ENCODE results near the gene SLC12A7. TPM values are rescaled to one million over a fixed set of nuclear protein-coding genes. Genes with fewer than 3 reads are reported as not detected.

SLC12A7 gene
- total RNA-seq, 4 donors from 2014 or later, result 10.6 to 32.2 (median 18.1) TPM

GRCh38 chr5:1152156-1152555 lies 40.3 kb upstream of the SLC12A7 start:
- H3K4me3 ChIP-seq (ENCODE audit: low read depth, poor library complexity, severe bottlenecking), result no peak overlapping the region
- intact Hi-C loops (cut with DNase I; ENCODE audit: low total_unique reads), result no loop called here
- TF ChIP-seq CTCF (IDR thresholded peaks at IDR 0.05) (no peak), POLR2A (IDR thresholded peaks at IDR 0.05) (no peak)
- no peak for DNase-seq (ENCODE audit: low spot score in 2 of 2)
- WGBS, 2 donors, result 37 to 42% methylated on average over 9 to 10 of the region's 10 CpGs

- WGBS, 2 donors, result 80 to 91% methylated on average over 4 to 9 of the region's 10 CpGs
- intact Hi-C loops (cut with DNase I; ENCODE audit: low total_unique reads), result no loop called here
- H3K4me3 ChIP-seq (ENCODE audit: low read depth, poor library complexity, severe bottlenecking), result no peak overlapping the region
- TF ChIP-seq POLR2A (IDR thresholded peaks at IDR 0.05) (no peak), CTCF (IDR thresholded peaks at IDR 0.05) (no peak)
- DNase-seq (ENCODE audit: low spot score in 2 of 2), result no peak
Observed at GRCh38 chr5:1151316-1151715, 39.5 kb upstream of the SLC12A7 start.

GRCh38 chr5:1150866-1151265 lies 39.0 kb upstream of the SLC12A7 start:
- intact Hi-C loops (cut with DNase I; ENCODE audit: low total_unique reads), result no loop called here
- H3K4me3 ChIP-seq (ENCODE audit: low read depth, poor library complexity, severe bottlenecking), result no peak overlapping the region
- 74 to 82% methylated on average over 5 to 6 of the region's 10 CpGs for WGBS, 2 donors
- no peak for DNase-seq (ENCODE audit: low spot score in 2 of 2)
- no peak for TF ChIP-seq CTCF (IDR thresholded peaks at IDR 0.05)
- no peak for TF ChIP-seq POLR2A (IDR thresholded peaks at IDR 0.05)

GRCh38 chr5:1144638-1145396 lies 33.0 kb upstream of the SLC12A7 start:
- DNase-seq (ENCODE audit: low spot score in 2 of 2), result no peak
- intact Hi-C loops (cut with DNase I; ENCODE audit: low total_unique reads), result loop anchor here (10.0 kb wide), 1 partner anchor 210 kb away; no protein-coding TSS in a partner anchor
- H3K4me3 ChIP-seq (ENCODE audit: low read depth, poor library complexity, severe bottlenecking), result no peak overlapping the region
- 80 to 87% methylated on average over 15 to 23 of the region's 25 CpGs for WGBS, 2 donors
- TF ChIP-seq CTCF (IDR thresholded peaks at IDR 0.05), result no peak
- TF ChIP-seq POLR2A (IDR thresholded peaks at IDR 0.05), result no peak

- 53 to 66% methylated on average over 17 to 19 of the region's 19 CpGs for WGBS, 2 donors
- TF ChIP-seq CTCF (IDR thresholded peaks at IDR 0.05), result no peak
- no peak for TF ChIP-seq POLR2A (IDR thresholded peaks at IDR 0.05)
- no peak for DNase-seq (ENCODE audit: low spot score in 2 of 2)
- H3K4me3 ChIP-seq (ENCODE audit: low read depth, poor library complexity, severe bottlenecking), result no peak overlapping the region
- intact Hi-C loops (cut with DNase I; ENCODE audit: low total_unique reads), result loop anchor here (10.0 kb wide), 1 partner anchor 209 kb away; no protein-coding TSS in a partner anchor
Observed at GRCh38 chr5:1144089-1144488, 32.2 kb upstream of the SLC12A7 start.

GRCh38 chr5:1143670-1143951 lies 31.7 kb upstream of the SLC12A7 start:
- WGBS, 2 donors, result 61 to 71% methylated on average over 7 of the region's 7 CpGs
- TF ChIP-seq CTCF (IDR thresholded peaks at IDR 0.05) (no peak), POLR2A (IDR thresholded peaks at IDR 0.05) (no peak)
- no peak overlapping the region for H3K4me3 ChIP-seq (ENCODE audit: low read depth, poor library complexity, severe bottlenecking)
- intact Hi-C loops (cut with DNase I; ENCODE audit: low total_unique reads), result loop anchor here (10.0 kb wide), 1 partner anchor 209 kb away; no protein-coding TSS in a partner anchor
- DNase-seq (ENCODE audit: low spot score in 2 of 2), result no peak
